COLO829 (cell line): ENCODE measurements around the gene PTPRN2.
"Not testable (repeated sequence)": the region's sequence is repeated elsewhere in the genome, so short reads cannot be mapped to it uniquely, and the experiment has no call there.

Experiments
- DNase-seq: peaks from one replicate; pipeline ENCODE4 v3.0.0; 2012; ENCODE audit warnings: low spot score

Gene PTPRN2

GRCh38 chr7:157676456-157677255, 911.0 kb downstream of the PTPRN2 start:
- no peak for DNase-seq

DNA sequence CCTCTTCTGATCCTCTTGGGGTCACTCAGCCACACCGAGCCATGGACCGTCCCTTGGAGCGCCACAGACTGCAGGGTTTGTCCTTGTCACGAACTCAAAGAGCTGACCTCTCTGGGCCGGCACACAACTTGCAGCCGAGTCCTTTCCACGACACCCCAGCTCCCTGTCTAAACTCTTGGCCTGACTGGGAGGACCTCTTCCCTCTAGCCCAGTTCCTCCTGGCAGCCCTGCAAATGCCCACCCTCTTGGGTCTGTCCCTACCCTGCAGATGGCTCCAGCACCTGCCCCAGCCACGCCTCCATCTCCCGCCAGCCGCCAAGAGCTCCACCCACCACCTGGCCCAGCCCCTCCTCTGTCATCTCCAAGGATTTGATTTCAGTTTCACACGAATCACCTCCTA, 911.6 kb downstream of the PTPRN2 start:
- DNase-seq, result no peak

DNA sequence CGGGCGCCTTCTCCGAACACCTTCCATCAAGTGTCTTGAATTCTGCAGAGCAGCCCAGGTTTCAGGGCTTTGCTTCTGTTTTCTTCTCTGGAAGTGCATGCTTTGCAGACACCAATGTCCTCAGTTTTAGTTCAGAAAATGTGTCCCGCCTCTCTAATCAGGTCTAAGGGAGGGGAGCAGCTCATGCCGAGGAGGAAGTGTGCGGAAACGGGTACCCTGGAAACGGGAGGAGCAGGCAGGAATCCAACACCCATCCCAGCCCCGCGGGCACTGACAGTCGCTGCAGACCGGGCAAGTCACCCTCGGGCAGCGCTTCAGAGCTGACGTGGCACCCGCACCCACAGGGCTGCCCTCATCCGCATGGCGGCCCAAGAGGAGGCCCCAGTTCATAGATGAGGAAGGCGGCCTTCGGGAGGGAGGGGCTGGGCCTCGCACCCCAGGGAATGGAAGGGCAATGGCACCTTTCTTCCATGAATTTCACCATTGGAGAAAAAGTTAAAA, 912.1 kb downstream of the PTPRN2 start:
- no peak for DNase-seq

- DNase-seq, result no peak
These were observed 912.8 kb downstream of the PTPRN2 start for GRCh38 chr7:157674715-157675426.

DNA sequence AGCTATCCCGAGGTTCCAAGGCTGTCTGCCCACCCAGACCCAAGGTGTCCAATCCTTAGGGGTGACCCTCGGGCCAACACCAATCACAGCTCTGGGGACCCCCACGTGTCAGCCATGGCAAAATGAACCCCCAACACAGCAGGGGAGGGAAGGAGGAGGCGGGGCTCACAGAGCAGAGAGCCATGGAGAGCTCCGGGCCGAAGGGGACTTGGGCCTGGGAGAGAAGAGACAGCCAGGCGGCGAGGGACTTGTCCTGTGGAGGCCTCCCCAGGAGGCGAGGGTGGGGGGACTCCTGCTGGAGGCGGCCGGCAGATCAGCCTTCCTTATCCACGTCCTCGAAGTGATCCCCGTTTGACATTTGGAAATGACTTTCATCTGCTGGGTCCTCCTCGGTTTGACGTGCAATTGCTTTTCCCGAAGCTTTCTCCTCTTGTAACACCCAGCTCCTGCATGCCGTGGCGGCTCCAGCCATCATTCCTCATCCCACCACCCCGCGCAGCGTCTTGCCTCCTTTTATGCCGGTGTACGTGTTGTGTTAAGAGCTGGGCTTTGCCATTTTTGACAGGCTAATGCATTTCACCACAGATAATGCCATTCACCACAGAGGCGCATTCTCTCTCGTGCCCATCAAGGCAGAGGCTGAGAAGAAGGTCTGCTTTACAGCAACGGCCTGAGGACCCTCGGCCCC, 913.5 kb downstream of the PTPRN2 start:
- DNase-seq, result no peak

DNA sequence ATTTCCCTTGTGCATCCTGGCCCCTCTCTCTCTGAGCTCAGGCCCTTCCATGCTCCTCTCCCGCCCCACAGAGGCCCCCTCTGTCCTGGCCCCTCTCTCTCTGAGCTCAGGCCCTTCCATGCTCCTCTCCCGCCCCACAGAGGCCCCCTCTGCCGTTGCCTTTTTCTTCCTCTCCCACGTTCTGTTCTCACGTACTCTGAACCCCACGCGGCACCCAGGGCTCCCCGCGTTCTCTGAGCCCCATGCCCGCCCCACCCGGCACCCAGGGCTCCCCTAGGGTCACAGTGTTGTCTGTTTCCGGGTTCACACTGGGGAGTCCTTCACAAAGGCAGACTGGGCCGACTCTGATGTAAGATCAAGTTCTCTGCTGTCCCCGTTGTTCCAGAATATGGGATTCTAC, 914.0 kb downstream of the PTPRN2 start:
- no peak for DNase-seq

- no peak for DNase-seq
These were observed 916.0 kb downstream of the PTPRN2 start for GRCh38 chr7:157671358-157672255.

- peak; percentile 11 for DNase-seq
These were observed 916.9 kb downstream of the PTPRN2 start for GRCh38 chr7:157670490-157671357.

GRCh38 chr7:157669768-157670351, 917.8 kb downstream of the PTPRN2 start:
- no peak for DNase-seq

DNA sequence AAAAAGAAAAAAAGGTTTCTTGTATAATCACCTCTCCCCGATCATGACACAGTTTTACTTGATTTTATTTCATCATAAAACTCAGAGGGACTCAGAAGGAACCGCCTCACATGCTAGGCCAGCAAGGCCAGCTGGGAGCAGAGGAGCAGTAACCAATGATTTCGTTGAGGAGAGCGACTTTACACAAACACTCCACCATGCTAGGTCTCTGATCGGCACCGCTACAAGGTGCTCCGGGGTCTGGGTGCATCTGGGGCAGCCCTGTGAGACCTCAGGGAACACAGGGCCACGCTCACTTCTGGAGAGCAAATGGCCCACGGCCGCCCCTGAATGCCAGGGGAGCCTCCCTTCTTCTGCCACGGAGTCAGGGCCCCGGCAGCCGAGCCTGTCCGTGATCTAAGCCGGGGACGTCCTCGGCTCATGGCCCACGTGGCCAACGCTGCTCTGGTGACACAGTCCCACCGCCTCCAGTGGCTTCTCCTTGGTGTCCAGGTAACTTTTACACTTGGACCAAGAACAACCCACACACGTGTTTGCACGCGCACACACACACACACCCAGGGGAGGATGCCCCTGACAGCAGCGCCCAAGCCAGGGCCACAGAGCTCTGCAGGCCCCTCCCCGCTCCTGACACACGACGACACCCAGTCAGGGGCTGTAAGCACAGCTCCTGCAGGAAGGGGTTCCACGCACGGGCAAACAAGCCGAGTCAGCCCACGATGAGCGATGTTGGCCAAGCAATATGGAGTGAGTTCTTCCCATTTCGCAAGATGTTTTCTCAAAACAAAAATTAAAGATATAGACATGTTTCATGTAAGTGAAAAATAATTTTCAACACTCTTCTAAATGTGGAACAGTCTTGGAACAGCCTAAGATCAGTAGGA, 918.5 kb downstream of the PTPRN2 start:
- DNase-seq, result no peak

- DNase-seq, result no peak
These were observed 919.3 kb downstream of the PTPRN2 start for GRCh38 chr7:157668221-157668883.

DNA sequence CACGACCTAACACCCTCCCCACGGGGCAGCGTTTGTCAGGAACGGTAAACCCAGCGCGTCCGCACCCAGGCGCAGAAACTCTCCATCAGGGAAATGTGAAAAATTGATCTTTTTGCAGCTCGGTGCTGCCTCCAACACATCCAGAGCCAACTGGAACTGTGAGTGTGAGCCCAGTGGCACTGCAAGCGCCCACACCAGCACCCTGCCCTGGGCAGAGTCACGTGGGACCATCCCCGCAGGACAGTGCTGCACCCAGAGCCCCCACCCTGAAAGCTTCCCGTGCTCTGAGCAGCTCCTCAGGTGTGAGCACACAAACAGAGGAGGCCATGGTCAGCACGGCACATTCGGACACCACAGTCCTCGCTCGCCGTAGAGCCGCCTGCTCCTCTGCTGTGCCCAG, 919.9 kb downstream of the PTPRN2 start:
- DNase-seq, result no peak

DNA sequence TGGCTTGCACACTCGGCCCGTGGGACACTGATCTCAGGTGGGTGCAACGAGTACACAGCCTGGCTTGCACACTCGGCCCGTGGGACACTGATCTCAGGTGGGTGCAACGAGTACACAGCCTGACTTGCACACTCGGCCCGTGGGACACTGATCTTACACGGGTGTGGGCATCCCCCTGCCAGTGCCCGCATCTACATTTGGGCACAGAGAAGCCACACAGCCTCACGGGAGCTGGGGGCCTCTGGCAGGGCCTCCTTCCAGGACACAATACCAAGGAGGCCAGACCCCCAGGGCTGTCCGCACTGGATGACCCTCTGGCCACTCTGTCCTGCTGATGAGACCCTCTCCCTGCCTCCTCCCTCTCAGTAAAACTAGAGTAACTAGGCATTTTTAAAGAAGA, 920.4 kb downstream of the PTPRN2 start:
- DNase-seq, result no peak

GRCh38 chr7:157666530-157667040, 921.0 kb downstream of the PTPRN2 start:
- no peak for DNase-seq

- DNase-seq, result not testable (repeated sequence)
These were observed 922.0 kb downstream of the PTPRN2 start for GRCh38 chr7:157665634-157665988.

GRCh38 chr7:157664871-157665633, 922.6 kb downstream of the PTPRN2 start:
- DNase-seq, result no peak

DNA sequence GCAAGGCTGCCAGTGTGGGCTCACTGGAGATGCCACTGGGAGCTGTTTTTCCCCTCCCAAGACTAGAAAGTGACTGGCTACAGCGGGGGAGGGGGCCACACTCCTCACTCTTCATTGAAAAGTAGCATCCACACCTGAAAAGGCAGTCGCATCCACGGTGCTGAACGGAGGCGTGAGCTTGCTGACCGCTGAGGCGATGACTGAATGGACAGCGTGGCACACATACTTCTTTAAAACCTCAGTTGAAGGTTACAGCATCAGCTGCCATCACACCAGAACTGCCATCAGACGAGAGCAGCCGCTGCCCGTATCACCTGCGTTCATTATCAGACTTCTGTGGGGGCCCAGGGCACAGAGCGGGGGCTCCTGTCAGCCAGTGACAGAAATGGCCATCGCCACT, 923.6 kb downstream of the PTPRN2 start:
- DNase-seq, result no peak
